Endometrial microvascular endothelial cells (primary cell): Measurements from ENCODE around the gene SLC46A2. TPM values are rescaled to one million over a fixed set of nuclear protein-coding genes. Genes with fewer than 3 reads are reported as not detected.

ENCODE experiments used
- in situ Hi-C: cut with HindIII; loops from 2 replicates; pipeline ENCODE4 v1.10.0; 2017; ENCODE audit warnings: low sequenced_read_pairs, low pct_unique_long_range_greater_than_20kb; ENCODE audit errors: inconsistent ontology term
- total RNA-seq: library from RNA; depleted of rRNA; stranded (reverse); fragments of >200 nt; gene quantifications from one replicate; pipeline ENCODE4 v1.2.3, GENCODE V29; 2015; ENCODE audit errors: inconsistent ontology term

The SLC46A2 gene, protein sequence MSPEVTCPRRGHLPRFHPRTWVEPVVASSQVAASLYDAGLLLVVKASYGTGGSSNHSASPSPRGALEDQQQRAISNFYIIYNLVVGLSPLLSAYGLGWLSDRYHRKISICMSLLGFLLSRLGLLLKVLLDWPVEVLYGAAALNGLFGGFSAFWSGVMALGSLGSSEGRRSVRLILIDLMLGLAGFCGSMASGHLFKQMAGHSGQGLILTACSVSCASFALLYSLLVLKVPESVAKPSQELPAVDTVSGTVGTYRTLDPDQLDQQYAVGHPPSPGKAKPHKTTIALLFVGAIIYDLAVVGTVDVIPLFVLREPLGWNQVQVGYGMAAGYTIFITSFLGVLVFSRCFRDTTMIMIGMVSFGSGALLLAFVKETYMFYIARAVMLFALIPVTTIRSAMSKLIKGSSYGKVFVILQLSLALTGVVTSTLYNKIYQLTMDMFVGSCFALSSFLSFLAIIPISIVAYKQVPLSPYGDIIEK
- total RNA-seq: not detected

DNA sequence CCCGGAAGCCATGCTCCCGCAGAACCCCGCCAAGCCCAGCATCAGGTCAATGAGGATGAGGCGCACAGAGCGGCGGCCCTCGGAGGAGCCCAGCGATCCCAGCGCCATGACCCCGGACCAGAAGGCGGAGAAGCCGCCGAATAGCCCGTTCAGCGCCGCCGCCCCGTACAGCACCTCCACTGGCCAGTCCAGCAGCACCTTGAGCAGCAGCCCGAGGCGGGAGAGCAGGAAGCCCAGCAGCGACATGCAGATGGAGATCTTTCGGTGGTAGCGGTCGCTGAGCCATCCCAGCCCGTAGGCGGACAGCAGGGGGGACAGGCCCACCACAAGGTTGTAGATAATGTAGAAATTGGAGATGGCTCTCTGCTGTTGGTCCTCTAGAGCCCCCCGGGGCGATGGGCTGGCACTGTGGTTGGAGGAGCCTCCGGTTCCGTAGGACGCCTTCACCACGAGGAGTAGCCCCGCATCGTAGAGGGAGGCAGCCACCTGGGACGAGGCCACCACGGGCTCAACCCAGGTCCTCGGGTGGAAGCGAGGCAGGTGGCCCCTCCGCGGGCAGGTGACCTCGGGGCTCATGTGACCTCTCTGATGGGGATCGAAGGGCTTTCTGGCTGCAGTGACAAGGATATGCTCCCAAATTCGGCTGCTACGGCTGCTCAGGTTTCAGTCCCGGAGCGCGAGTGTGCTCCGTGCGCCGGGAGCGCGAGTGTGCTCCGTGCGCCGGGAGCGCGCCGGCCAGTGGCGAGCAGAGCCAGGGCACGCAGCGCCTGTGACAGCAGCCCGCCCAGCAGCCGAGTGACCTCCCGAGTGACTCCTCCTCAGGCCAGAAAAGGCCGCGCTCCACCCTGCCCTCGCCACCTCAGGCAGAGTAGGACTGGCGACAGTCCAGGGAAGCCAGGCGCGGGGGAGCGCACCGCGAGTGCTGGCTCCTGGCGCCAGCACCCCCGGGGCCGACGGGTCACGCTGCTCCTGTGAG lies at the start of gene SLC46A2:
TSS of gene SLC46A2 (minus strand) at position 771 of the 976 bp plus-strand sequence. CDS start at position 576, 195 bp downstream.
- in situ Hi-C loops: no loop called here

DNA sequence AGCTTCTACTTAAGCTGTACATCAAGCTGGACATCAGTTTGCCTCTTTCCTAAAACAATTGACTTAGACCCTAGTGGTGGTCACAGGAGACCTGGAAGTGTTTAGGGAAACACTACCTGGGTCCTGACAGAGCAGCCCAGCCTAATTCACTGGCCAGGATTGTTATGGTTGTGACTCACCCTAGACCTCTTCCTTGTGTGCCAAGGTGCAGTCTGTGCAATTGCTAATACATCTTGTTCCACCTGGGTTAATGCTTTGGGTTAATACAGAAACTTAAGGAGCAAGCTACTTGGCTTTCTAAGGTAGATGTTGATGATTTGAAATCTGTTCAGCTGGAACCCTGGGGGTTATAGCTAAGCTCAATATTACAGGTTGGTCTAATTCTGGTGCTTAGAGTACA lies 48.7 kb upstream of the SLC46A2 start:
- in situ Hi-C loops: no loop called here

DNA sequence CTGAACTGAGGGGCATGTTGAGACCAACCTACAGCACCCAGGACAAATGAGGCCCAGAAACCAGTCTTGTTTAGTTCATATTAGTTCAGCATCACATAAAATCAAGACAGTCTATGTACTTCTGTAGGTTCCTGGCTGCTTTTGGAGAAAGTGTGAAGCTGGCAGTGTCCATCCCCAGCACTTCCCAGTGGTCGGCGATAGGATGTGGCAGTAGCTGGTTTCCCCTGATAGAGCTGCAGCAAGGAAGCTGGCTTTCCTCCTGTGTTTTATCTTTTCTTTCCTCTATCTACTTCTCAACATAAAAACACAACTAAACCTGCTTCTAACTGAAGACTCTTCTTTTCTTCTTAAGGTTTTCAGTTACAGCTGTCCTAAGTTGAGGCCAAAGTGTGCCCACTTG lies 43.0 kb upstream of the SLC46A2 start:
- in situ Hi-C loops: no loop called here

DNA sequence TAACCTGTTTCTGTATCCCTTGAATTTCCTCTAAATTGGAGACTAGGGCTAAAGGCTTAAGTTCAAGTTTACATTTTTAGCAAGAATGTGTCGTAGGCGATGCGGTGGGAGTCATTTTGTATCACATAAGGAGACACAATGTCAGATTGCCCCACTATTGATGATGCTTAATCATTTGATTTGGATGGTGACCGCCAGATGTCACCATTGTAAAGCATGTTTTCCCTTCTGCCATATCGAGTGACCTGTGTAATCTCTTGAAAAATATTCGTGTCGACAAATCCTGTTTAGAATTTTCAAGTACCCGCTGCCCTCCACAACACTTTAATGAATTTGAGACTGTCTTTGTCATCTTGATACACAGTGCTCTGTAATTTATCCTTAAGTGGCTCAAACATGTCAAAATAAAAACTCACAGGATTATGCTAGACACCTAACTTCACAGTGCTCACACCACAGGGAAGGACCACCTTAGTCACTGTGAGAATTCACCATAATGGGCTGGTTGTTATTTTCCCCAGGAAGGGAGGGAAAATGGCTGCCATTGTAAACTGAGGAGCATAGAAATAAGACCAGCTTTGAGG lies 34.5 kb upstream of the SLC46A2 start:
- in situ Hi-C loops: no loop called here

DNA sequence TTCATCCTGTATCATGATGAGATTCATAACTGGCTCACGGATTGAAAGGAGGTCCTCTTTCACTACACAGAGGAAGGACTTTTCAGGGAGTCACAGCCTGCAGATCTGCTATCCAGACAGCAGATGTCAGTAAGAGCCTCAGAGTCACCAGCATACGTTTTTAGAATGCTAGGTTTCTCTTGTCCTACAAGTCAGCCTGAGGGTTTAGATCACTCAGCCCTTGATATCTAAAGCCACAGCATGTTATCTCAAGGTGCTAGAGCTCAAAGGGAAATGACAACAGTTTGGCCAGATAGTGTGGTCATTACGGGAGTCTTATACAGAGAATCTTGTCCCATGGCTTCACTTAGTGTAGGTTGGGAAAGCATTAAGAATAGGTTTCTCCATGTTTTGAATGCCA lies 30.9 kb upstream of the SLC46A2 start:
- in situ Hi-C loops: no loop called here

DNA sequence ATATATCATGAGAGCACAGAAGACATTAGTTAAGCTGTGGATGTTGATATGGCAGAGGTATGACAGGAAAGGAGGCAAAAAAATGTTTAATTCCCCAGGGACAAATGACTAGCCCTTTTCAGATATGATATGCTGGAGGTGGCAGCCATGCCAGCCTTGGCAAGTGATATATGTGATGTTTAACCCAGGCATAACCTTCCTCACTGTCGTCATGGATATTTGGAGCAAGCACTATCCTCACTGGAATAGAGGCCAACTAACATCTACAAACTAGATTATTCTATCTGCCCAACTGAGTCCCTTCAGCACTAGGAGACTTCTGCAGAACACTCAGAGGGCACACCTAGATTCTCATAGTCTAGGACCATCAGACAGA lies 27.3 kb upstream of the SLC46A2 start:
- in situ Hi-C loops: no loop called here

DNA sequence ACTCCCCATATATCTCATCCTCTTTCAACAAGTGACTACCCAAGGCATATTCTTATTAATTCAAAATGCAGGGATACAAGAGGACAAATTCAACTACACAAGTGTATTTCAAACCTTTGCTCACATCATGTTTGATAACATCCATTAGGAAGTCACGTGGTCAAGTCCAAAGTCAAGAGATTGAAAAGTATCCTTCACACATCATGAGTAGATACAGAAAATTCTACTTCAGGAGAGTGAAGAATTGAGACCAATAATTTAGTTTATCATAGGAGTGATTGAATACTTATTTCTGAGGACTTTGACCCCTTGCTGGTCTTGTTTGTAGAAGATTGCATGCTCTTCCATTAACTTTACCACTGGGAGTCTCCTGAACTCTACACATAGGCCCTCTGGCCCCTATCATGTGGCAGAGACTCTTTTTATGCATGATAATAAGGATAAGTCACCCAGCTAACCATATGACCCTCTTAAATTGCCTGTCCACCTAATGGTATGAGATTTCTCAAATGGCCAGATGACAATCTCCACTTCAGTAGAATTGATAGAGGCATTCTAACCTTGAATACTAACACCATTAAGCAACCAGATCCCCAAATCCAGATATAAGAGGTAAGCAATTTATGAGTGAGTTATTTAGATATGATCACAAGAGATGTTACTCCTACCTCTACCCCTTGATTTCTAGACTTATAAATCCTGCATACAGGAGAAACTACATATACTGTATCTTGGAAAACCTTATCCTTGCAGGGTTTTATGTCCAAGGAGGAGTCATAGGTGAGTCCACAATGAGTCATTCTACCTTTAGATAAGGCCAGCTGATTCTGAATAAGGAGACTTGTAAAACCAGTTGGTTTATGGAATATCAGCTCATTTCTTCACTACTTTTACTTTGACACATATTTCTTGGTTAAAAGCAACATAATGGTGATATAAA lies 26.6 kb upstream of the SLC46A2 start:
- in situ Hi-C loops: no loop called here

DNA sequence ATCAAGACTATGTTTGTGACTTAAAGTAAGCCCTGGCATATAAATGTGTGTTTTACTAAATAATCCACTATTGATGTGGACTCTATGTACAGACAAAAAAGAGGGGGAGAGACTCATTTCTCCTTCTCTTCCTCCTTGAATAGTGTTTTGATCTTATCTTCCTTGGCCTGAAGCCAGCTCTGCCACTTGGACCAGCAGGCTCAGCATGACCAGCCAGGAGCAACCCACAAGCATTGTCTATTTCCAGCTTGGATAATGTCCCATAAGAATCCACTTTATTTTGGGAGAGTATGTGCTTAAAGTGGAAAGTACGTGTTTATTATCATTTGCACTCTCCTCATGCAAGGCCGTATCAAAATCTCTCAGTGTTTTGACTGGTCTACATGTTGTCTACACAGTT lies 23.8 kb upstream of the SLC46A2 start:
- in situ Hi-C loops: no loop called here

DNA sequence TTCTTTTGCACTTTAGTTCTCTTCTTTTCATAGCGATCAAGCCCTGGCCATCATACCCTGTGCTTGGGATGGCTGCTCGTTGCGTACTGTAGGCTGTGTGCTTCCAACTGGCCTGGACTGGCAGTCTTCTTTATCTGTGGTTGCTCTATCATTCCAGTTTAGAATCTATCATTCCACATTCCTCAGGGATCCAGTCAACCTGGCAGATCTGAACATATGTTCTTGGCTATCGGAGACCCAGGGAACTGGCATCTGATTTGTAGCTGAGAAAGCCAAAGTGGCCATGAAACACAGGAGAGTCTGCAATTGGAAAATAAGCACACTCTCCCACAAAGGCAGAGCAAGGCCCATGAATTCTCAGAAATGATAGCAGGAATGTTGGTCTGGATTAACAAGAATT lies 22.6 kb upstream of the SLC46A2 start:
- in situ Hi-C loops: no loop called here

DNA sequence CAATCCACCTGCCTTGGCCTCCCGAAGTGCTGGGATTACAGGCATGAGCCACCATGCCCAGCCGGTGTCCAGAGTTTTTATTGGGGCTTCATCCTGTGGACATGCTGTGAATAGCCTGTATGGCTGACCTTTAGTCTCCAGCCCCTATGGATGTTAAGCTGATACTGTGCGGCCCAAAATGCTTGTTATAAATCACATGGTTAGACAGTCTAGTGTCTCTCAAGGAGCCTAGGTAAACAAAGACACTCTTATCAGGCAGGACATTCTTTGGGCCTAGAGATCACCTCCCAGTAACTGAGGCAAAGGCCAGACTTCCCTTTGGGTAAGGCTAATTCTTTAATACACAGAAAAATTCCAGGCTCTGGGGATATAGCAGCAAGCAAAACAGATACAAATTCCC lies 22.0 kb upstream of the SLC46A2 start:
- in situ Hi-C loops: no loop called here

DNA sequence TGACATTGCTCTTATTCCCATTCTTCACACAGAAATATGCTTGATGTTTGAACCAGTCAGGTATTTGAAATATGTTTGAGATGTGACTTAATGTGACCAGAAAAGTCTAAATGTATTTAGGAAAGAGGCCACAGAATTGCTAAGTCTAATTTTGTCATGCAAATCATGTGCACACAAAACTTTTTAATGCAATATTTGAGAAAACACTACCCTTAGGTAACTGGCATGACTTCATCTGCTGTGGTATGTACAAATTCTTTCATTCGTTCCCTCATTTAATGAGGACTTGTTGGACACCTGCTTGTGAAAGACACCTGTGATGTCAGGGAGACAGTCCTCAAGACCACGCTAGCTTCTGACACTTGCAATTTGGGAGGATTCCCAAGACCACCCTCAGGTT lies 21.1 kb upstream of the SLC46A2 start:
- in situ Hi-C loops: no loop called here

DNA sequence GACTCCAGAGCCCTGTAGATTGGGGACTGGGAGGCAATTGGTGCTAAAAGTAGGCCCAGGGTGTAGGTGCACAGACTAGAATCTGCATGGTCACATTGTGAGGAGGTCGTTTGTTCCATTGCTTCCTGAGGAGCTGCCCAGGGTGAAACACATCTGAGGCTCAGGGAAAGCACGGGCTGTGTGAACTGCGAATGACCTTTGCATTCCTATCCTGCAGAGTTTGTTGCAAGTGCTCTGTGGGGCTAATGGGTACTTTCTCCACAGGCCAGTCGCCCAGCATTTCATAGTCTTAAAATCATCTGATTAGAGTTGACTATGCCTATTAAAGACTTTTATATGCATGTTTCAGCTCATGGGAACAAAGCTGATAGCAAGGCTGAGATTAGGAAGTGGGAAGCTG lies 14.4 kb upstream of the SLC46A2 start:
- in situ Hi-C loops: no loop called here

DNA sequence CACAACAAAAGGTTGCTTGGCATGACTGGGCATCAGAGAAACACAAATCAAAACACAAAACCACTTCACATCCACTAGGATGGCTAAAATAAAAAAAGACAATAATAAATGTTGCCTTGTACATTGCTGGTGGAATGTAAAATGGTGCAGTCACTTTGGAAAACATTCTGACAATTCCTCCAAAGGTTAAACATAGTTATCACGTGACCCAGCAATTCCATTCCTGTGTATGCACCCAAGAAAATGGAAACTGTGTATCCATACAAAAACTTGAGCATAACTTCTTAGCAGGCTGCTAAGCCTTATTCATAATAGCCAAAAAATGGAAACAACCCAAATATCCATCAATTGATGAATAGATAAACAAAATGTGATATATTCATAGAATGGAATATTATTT lies 10.2 kb upstream of the SLC46A2 start:
- in situ Hi-C loops: no loop called here

DNA sequence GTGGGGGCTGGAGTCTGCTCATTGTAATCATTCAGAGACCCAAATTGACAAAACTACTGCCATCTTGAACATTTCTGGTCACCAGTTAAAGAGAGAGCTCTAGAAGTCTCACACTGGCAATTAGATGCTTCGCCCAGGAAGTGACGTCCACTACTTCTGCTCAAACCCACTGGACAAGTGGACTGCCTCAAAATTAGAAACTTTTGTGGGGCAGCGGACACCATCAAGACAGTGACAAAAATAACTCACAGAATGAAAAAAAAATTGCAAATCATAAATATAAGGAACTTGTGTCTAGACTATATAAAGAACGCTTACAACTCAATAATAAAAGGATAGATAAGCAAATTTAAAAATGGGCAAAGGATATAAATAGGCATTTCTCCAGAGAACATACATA lies 9.8 kb upstream of the SLC46A2 start:
- in situ Hi-C loops: no loop called here

DNA sequence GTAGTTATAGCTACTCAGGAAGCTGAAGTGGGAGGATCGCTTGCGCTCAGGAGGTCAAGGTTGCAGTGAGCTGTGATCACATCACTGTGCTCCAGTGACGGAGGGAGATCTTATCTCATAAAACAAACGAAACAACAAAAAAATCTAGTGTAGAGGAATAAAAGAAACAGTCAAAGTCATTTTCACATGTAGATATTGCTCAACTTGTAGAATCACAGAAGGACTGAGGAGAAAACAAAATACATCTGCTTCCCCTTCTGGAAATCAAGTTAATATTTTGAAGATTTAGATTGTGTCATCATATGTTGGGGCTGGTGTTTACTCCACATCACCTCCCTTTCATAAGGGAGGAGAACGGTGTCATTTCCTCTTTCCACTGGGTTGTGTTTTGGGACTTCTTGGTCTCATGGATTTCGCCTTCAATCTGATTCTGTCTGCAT lies 8.2 kb upstream of the SLC46A2 start:
- in situ Hi-C loops: no loop called here

DNA sequence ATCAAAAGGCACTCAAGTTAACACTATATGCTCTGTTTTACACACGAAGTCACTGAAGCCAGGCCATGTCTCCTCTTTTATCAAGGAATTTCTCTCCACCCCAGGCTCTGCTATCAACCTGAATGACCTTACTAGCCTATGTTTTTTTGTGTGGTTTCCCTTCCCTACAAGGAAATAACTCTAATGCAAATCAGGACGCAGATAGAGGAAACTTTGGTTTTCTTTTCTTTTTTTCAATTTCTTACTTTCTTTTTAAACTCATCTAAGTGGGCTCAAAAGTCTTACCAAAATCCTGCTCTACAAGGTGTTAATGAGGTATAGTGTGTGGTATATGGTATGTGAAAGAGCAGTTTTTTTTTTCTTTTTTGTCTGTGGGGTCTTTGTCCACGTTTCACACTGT lies 5.5 kb upstream of the SLC46A2 start:
- in situ Hi-C loops: no loop called here

DNA sequence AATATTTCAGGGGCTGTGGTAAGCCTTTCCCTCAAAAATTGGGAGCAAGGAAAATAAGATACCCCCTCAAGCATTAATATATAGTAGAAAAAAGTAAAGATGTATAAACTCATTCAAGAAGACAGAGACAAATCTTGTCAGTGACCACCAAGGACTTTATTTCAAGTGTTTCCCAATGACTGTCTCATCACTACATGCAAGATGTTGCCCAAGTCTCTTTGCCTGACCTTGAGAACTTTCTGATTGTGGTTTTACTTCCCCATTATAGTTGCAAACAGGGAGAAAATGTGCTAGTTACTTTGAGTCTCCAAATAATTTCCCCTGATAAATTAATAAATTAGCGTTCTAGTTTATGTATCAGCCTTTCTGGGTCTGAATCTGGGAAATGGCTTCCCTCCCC lies 4.0 kb upstream of the SLC46A2 start:
- in situ Hi-C loops: no loop called here

DNA sequence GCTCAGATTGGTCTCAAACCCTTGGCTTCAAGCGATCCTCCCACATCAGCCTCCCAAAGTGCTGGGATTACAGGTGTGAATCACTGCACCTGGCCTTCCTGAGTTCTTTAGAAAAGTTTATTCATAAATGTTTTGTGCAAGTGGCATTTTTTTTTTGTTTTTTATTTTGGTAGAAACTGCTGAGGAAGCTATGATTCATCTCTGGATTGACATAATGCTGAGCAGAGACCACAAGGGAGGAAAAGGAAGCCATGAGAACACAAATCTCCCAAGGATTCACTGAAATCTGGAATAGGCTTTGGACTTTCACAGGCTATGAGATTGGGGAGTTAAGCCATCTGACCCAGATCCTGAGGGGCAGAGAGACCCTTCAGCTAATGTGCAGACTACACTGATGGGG lies 3.4 kb upstream of the SLC46A2 start:
- in situ Hi-C loops: no loop called here
